GM19468 (cell line): ENCODE measurements around the gene GPSM1.

Experiments used
- ATAC-seq: cut with Tn5 transposase; IDR thresholded peaks from one replicate; pipeline ENCODE4 v1.9.1; 2021; ENCODE audit warnings: mild to moderate bottlenecking, moderate library complexity, moderate number of reproducible peaks; ENCODE audit not compliant: unreplicated experiment; ENCODE audit errors: extremely low read depth

Gene GPSM1

DNA sequence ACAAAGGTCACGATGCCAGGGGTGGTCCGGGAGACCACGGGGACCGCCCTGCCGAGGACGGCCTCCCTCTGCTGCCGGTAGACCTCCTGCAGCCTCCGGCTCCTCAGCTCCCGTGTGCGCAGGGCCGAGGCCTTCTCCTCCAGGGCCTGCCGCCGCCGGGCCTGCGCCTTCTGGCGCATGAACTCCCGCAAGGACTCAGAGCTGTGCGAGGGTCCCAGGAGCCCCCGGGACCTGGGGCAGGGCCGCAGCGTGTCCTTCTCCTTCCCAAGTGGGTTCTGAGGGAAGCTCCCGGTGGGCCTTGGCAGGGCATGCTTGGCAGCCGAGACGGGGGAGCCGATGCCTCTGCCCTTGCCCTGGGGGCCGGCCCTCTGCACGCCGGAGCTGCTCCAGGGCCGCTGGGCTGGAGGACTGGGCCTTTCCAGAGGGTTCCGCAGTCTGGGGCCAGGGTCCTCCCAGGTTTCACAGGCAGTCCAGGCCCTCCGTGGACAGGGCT lies 36.8 kb upstream of the GPSM1 start:
- no peak for ATAC-seq

DNA sequence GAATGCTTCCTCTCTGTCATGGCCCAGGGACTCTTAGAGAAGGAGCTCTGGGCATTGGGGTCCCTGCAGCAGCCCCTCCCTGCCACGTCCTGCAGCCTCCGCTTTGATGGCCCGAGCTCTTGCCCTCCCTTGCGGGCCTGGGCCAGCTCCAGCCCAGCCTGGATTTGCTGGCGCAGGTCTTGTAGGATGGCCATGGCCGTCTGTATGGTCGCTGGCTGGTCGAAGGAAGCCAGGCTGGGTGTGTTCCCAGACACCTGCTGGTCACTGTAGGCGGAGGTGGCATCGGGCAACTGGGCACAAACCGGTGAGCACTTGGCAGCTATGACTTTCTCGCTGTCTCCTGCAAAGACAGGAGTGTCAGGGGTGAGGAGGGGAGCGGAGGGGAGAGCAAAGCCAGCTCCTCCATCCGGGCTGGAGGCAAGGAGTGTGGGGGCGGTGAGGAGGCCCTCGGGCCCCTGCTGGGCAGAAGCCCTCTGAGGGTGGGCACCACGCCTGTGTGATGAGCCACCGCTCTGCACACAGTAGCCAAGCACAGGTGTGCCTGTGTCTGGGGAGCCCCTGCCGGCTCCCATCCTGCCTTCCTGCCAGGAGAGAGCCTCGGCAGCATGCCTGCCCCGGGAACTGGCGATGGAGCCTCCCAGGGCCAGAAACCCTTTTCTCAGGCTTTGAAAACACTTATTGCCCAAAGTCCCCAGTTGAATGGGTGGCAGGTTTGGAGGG lies 35.9 kb upstream of the GPSM1 start:
- ATAC-seq, result no peak

DNA sequence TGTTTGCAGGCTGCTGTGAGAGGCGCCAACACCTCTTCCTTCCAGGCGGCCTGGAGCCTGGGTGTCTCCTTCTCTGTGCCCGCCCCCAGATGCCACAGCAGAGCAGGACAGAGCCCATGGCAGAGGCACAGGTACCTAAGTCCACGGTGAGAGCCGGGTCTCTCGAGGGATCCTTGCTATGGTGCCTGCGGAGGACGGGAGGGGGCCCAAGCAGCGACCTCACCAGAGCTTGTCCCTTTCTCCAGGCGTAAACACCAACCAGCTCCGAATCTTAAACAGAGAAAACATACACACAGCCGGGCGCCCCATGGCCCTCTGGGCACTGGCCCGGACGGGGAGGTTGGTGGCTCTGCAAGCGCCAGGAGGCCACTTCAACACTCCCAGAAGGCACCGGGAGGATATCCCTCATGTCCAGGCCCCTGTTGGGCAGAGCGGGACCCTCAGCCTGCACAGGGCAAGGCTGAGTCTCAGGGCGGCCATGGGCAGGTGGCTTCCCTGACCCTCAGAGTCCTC lies 35.3 kb upstream of the GPSM1 start:
- no peak for ATAC-seq

DNA sequence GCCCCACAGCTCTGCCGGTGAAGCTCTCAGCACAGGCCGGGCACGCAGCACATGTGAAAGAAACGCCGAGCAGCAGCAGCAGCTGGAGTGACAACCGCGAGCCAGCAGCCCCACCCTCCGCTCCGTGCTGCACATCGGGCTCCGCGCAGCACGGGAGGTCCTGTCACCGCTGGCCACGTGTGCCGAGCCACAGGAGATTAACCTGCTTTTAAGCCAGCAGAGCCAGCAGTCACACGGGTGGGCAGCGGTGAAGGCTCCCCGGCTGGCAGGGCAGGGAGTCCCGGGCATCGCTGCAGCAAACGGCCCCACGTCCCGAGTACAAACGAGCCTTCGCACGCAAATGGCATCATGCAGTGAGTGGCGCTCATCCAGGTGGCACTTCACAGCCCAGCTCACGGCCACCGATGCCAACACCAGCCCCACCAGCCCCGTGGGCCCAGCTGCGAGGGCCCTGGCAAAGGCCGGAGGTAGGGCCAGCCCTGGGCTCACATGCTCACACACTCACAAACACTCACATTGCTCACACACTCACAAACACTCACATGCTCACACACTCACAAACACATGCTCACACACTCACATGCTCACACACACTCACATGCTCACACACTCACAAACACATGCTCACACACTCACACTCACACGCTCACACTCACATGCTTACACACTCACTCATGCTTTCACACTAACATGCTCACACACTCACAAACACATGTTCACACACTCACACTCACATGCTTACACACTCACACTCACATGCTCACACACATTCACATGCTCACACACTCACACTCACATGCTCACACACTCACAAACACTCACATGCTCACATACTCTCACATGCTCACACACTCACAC lies 34.5 kb upstream of the GPSM1 start:
- ATAC-seq, result no peak

DNA sequence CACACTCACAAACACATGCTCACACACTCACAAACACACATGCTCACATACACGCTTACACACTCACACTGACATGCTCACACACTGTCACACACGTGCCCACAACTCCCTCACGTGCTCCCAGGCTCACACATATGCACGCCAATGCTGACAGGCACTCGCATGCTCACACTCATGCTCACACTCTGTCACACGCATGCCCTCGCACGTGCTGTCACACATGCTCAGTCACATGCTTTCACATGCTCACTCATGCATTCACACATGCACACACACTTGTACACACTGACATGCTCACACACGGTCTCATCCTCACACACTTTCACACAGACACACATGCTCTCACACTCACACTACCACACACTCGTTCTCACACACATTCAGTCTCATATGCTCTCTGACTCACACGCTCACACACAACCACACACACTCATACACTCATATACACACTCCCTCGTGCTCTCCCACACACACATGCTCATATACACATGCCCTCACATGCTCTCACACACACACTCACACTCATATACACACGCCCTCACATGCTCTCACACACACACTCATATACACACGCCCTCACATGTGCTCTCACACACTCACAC lies 33.8 kb upstream of the GPSM1 start:
- no peak for ATAC-seq

DNA sequence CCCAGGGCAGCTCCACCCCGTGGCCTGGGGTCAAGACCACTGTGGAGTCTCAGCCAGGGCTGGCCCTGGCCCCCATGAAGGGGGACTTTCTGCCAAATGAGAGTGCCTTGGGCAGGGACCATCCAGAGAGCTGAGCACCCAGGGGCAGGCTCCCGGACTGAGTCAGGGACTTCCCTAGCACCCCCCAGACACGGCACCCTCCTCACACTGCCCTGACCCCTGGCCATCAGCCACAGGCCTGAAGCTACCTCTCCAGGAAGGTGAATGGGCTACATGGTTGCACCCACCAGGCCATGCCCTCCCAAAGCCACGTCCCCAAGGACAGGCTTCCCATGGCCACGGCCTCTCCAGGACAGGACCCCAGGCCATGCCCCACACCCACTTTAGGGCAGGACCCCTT lies 32.9 kb upstream of the GPSM1 start:
- no peak for ATAC-seq

DNA sequence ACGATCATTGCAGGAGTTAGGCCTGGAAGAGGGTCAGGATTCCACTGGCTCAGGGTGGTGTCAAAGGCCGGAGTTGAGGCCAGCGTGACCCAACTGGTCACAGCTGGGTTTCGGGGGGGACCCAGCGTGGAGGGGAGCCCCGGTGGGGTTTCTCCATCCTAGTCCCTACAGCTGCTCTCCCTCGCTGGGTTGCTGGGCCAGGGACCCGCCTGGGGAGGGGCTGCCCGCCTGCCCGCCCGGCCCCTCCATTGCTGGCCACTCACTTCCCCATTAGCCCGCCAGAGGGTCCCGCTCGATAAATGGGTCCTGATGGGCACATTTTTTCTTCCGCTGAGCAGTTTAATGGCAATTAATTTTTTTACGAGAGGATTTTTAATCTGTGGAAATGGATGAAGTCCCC lies 32.3 kb upstream of the GPSM1 start:
- ATAC-seq, result no peak

DNA sequence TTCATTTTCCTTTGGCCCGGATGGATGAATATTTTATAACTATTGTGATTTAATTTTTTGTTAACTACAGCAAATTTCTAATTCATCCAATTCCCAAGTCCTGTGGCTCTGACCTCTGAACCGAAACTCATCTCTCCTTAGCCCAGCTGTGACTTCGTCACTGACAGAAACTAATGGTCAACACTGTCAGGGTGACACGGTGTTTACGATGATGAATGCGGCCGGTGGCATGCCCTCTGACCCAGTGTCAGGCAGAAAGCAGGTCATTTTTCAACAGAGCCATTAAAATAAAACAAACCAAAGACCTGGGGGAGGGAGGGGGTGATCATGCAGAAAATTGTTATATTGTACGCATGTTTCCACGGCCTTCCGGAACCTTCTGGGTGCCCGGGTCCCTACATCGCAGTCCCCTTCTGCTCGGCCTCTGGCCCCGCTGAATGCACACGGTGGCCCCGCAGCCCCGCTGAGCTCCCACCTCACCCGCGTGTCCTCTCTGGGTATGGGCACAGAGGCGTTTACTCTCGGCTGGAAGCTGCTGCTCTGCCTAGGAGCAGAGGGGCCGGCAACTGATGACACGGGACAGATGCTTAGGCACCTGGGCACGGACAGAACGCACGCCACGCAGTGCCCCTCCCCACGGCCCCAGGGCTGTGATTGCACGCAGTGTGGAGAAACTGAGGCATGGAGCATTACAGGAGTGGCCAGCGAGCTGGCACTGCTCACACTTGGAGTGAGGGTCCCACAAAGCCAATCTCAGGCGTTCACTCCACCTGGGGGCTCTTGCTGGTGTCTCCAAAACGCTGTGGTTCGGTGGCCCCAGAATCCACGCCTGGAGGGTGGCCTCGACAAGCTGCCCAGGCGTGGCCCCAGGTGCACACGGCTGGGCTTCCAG lies 31.6 kb upstream of the GPSM1 start:
- ATAC-seq, result no peak

DNA sequence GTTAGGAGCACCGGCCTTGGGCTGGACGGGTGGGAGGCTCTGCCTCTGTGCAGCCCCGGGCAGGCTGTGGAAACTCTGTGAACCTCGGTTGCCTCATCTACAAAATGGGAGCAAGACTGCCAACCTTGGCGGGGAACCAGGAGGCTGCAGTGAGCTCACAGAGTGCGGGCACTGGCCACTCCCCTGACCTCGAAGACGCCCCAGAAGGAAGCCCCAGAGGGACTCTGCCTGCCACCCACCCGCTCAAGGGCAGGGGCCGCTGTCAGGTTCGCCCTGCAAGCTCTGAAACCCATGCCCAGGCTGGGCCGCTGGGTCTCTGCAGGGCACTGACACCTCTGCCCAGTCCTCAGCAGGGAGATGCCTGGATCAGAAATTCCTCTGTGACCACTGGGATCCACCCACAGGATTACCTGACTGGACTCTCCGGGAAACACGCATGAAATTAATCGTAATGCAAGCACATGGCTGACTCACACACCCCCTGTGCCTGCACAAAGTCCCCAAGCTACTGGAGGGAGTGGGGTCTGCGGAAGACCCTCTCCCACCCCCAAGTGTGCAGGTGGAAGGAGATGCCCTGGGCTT lies 30.8 kb upstream of the GPSM1 start:
- no peak for ATAC-seq

DNA sequence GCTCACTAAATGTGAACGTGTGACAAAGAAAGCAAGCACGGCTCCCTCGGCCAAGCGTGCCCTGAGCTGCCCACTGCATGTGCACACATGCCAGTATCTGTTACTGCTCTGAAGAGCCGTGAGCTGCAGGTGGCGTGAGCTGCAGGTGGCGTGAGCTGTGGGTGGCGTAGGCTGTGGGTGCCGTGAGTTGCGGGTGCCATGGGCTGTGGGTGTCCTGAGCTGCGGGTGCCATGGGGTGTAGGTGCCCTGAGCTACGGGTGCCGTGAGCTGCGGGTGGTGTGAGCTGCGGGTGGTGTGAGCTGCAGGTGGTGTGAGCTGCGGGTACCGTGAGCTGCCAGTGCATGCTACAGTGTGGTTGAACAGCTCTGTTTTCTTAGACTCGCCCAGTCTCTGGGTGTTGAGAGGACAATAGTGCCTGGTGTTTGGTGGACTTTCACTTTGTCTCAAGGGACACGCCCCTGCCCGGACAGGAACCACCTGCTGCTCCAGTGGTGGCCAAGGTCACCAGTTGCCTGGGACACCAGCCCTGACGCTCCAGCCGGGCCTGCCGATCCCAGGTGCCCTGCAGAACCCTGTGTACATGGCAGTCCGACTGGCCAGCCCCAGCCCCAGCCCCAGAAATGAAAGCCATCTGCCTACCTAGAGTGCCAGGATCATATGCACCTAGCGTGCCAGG lies 30.2 kb upstream of the GPSM1 start:
- no peak for ATAC-seq

DNA sequence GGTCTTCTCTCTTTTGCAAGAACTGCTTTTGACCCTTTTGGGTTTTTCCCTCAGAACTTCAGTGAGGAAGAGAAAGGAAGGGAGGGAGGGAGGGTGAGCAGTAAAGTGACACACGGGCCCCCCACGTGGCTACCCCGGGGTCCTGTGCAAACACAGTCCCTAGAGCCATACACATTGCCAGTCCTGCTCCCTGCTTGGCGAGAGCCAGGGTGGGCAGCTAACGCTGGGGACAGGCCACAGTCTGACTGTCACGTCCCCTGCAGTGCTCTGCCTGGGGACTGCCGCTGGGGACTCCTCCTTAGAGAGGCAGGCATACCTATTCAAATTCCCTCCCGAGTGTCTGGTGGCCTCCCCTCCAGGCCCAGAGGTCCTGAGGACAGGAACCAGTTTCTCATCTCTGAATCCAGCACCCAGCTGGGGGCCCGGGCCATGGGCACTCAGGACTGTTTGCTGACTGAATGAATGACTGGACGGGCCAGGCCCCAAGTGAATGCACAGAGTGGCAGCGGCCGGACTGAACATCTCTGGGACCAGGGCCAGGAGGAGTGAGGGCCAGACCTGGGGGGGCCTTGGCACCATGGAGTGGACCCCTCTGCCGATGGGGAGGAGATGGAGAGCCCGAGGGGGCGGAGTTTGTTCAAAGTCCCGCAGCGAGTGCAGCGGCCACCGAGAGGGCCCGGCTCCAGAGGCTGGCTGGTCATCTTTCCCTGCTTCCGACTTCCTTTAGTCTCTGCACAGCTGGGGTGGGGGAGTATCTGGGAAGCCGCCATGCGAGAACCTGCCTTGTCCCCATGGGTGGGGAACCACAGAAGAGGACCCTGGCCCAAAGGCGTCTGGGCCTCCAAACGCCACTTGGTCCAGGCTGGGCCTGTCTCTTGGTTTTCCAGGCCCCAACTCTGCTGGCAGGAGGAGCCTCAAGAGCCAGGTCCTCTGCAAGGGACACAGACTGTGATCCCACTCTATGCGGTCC lies 29.3 kb upstream of the GPSM1 start:
- no peak for ATAC-seq

DNA sequence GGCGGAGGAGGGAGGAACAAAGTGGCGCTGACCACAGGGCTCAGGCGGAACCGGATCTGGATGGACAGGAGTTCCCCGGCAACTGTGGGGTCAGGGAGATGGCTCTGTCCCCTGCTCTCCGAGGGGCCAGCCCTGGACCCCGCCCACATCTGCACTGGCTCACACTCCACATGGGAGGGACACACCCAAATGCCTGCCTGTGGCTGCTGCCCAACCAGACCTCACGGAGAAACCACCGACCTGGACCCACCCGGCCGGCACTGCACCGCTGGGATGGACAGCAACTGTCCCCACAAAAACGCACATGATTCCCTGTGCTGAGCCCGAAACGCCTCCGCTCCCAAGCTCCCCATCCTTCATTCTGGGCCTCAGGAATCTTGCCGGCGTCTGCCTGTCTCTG lies 28.2 kb upstream of the GPSM1 start:
- ATAC-seq, result no peak

DNA sequence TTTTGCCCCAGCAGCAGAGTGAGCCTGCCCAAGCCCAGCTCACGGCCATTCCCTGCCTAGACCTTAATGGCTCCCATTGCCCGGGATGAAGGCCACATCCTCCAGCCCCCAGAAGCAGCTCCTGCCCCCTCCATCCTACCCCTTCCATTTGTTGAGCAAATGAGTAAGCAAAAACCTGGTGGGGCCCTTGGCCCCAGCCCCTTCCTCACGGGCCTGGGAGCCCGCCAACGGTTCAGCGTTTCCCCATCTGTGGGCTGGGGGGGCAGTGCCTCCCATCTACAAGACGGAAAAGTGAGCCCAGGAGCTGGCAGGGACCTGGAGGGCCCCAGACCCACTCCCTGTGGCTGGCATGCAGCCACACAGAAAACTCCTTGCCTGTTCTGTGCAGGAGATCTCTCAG lies 27.8 kb upstream of the GPSM1 start:
- ATAC-seq, result no peak

DNA sequence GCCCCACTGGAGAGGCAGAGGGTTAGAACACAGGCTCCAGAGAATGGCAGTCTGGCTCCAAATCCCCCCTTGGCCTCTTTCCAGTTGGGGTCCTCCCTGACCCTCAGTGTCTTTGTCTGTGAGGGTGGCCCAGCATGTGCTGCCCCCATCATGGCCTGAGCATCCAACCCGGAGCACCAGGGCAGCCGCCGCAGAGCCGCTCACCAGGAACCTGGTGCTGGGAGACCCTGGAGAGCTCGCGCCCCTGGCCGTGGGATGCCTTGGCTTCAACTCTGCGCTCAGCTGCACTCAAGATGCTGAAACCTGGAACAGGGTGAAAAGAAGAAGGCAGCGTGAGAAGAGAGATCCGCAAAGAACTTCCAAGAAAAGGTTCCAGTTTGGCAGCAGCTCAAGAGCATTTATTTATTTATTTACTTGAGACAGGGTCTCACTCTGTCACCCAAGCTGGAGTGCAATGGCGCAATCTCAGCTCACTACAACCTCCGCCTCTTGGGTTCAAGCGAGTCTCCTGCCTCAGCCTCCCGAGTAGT lies 27.3 kb upstream of the GPSM1 start:
- ATAC-seq, result no peak

DNA sequence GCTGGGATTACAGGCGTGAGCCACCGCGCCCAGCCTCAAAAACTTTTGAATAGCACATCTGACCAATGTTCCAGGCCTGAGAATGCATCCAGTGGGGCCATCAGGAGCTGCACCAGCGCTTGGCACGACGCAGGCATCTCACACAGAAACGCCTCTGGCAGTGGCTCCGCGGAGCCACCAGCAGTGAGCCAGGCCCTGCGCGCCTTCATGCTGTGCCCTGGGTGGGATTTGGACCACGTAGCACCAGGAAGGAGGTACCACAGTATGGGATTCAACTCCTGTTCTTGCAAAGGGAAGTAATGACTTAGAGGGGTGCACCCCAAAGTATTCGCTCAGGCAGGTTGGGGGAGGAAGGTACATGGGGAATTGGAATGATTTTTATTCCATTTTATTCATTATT lies 26.5 kb upstream of the GPSM1 start:
- ATAC-seq, result no peak

DNA sequence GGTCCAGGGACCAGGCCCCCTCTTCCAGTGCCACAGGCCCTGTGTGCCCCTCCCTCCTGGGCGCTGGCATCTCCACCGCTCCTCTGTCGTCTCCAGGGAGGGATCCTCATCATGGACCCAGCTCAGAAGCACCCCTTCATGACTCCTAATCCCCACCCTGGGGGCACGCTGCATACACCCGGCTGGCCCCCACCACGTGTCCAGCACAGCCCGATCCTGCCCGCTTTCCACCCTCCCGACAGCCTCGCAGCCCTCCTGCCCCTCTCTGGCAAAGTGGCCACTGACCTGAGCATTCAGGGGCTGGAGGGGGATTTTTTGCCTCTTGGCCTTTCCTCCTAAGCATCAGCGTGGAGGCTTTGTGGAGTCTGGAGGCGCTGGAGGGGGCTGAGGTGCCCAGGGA lies 24.8 kb upstream of the GPSM1 start:
- no peak for ATAC-seq

DNA sequence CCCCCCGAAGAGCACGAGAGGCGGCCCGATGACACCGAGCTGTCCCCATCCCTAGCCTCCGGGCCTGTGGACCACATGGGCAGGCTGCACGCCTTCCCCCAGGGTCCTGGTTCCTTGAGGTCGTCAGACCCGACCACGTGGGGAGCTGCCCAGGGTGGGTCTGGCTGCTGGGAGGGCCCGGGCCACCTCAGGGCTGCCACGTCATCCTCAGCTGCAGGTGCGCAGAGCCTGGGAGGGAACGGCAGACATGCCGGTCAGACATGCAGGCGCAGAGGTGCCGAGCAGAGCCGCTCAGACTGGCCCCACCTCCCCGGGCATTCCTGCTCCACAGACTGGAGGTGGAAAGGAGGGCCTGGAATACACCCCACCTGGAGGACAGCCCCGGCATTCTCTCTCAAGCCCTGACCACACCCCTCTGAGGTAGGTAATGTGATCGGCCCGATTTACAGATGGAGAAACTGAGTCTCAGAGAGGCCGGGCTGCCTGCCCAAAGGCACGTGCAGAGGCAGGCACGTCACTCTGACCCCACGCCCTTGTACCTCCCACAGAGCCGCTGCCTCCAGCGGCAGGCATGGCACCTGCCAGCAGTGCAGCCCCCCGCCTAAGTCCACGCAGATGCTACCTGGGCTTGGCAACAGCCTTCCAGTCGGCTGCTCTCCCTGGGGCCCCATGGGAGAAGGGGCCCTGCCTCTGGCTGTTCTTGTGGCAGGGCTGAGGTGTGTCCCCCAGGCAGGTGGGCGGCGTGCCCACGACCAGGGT lies 24.1 kb upstream of the GPSM1 start:
- ATAC-seq, result no peak
